HFF-Myc (cell line): Measurements from ENCODE around the gene GPR155.

Source experiments
- DNase-seq: peaks from one replicate; pipeline ENCODE4 v3.0.0-alpha.2; 2011; ENCODE audit warnings: low read depth; ENCODE audit errors: extremely low read depth
- H3K4me3 ChIP-seq: replicated peaks from 2 replicates; pipeline ENCODE4 v1.5.1; 2011; ENCODE audit warnings: low read depth, mild to moderate bottlenecking, control low read depth, low read length
- CTCF ChIP-seq: IDR thresholded peaks from 2 replicates; pipeline ENCODE4 v1.5.1; 2012; ENCODE audit warnings: mild to moderate bottlenecking, low read depth, low read length, control low read depth; ENCODE audit errors: missing control alignments

Gene GPR155

GRCh38 chr2:174439950-174440349 lies 46.9 kb downstream of the GPR155 start:
- no peak for DNase-seq
- H3K4me3 ChIP-seq = no peak overlapping the region
- TF ChIP-seq CTCF = no peak

DNA sequence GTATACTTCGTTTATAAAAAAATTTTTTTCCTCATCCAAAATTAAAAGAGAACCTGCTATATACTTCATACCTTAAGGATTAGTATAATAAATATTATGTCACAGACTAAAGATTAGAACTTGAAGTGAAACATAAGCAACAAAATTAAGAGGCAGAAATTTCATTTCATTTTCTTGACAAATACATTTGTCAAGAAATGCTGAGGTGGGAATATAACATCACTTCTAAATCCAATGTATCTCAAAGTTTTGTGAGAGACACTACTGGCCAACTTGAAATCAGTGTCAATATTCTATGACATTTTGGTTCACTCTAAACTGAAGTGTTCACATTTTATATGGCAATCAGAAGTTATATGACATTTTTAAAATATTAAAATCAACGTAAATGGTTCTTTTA lies 47.5 kb downstream of the GPR155 start:
- DNase-seq = no peak

GRCh38 chr2:174438146-174438886 lies 48.5 kb downstream of the GPR155 start:
- no peak for TF ChIP-seq CTCF
- H3K4me3 ChIP-seq = no peak overlapping the region
- DNase-seq = no peak

More for the DNA sequence above, 47.5 kb downstream of the GPR155 start:
- no peak for TF ChIP-seq CTCF
- H3K4me3 ChIP-seq = no peak overlapping the region

- DNase-seq = no peak
- no peak for TF ChIP-seq CTCF
- no peak overlapping the region for H3K4me3 ChIP-seq
Measured at GRCh38 chr2:174436351-174436750, 50.5 kb downstream of the GPR155 start.

GRCh38 chr2:174431902-174432301 lies 54.9 kb downstream of the GPR155 start:
- no peak overlapping the region for H3K4me3 ChIP-seq
- no peak for TF ChIP-seq CTCF
- no peak for DNase-seq

DNA sequence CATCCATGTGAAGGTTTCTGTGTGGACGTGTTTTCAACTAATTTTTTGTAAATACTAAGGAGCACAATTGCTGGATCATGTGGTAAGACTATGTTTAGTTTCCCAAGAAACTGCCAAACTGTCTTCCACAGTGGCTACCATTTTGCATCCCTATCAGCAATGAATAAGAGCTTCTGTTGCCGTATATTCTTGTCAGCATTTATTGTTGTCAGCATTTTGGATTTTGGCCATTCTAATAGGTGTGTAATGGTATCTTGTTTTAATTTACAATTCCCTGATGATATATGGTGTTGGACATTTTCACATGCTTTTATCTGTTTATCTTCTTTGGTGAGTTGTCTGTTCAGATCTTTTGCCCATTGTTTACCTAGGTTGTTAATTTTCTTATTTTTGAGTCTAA lies 56.8 kb downstream of the GPR155 start:
- TF ChIP-seq CTCF = no peak
- DNase-seq = no peak
- no peak overlapping the region for H3K4me3 ChIP-seq

DNA sequence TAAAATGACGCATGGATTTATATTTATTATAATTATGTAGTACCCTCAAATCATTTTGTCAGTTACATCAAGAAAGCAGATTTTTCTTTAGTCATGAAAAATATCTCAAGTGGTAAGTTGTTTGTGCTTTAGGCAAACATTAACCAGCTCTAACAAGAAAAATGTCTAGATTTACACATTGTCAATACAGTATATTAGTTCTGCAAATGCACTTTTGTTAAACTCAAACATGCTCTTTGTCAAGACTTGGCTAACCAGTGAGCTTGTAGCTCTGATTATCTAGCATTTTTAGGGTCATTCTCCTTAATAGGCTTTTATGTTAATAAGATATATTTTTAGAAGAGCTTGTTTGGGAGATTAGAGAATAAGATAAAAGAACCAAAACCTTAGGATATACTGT lies 58.6 kb downstream of the GPR155 start:
- TF ChIP-seq CTCF = no peak
- H3K4me3 ChIP-seq = no peak overlapping the region
- DNase-seq = no peak
